Suppressor macrophage treated with lipopolysaccharide for 4 hours (primary cell): ENCODE results near the gene HS2ST1.
A peak's percentile ranks its signal among the peaks of the same experiment; 100 is the strongest.
"Not testable (repeated sequence)": the region's sequence is repeated elsewhere in the genome, so short reads cannot be mapped to it uniquely, and the experiment has no call there.

Experiments used
- DNase-seq: peaks from one replicate; pipeline ENCODE4 v3.0.0-alpha.2; 2020

Gene HS2ST1

GRCh38 chr1:87028576-87028975 is 114.1 kb downstream of the HS2ST1 start:
- DNase-seq, result no peak

- no peak for DNase-seq
These were observed 116.6 kb downstream of the HS2ST1 start for GRCh38 chr1:87030740-87031690.

DNA sequence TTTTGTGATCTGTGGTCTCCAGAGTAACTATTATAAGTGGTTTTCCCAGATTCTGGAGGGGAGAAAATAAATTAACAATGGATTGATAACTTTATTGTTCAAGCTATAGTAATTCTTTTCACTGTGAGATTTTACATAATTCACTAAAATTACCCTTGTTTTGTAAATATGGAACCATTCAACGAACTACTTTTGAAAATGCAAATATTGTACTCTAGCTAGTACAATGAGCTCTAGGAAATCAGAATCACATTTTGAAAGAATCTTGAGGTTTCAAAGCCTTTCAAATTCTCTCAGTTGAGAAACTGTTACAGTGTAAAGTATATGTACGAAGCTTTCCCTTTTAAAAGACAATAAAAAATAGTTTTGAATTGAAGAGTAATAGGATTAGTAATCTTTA is 119.9 kb downstream of the HS2ST1 start:
- DNase-seq, result no peak

DNA sequence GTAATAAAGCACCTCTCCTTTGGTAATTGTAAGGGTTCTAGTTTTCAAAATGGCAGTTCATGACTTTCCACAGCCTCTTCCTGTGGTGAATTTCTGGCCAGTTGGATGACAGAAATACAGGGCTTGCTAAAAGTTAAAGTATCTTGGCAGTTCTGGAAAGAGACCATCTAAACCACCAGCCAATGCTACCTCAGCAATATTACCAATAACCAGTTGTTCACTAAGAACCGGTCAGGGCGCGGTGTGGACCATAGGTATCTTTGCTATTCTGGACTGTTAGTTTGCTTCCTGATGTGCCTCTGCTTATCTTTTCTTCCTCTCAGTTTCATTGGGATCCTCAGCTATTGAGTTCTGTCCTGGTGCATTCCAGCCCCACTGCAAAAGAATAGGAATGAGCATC is 124.7 kb downstream of the HS2ST1 start:
- DNase-seq, result no peak

GRCh38 chr1:87042111-87042811 is 127.8 kb downstream of the HS2ST1 start:
- no peak for DNase-seq

- DNase-seq, result no peak
These were observed 130.0 kb downstream of the HS2ST1 start for GRCh38 chr1:87044424-87044823.

DNA sequence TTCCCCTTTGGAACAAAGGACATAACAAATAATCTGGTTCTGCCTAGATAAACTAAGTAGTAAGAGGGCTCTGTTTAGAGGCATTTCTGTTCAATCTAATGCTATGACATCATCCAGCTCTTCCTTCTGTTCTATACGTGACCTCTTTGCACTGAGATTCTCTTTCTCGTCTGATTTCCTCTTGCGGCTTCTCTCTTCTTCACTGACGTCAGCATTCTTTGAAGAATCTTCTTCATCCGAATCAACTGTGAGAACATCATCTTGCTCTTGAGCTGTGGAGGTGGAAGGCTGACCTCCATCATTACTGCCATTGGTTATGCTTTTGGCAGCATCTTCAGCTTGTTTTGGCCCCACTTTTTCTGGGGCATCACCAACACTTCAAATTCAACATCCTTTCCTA is 130.4 kb downstream of the HS2ST1 start:
- DNase-seq, result no peak

- DNase-seq, result no peak
These were observed 131.4 kb downstream of the HS2ST1 start for GRCh38 chr1:87045761-87046304.

DNA sequence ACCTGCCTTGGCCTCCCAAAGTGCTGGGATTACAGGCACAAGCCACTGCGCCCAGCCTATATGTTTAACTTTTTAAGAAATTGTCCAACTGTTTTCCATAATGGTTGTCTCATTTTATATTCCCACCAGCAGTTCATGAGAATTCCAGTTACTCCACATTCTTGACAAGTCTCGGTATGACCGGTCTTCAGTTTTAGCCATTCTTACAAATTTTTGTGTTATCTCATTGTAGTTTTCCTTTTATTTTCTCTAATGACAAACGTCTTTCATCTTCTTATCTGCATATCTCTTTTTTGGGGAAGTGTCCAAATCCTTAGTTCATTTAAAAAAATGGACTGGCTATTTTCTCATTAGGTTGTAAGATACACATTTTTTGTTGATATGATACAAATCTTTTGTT is 132.5 kb downstream of the HS2ST1 start:
- no peak for DNase-seq

GRCh38 chr1:87048237-87048636 is 133.8 kb downstream of the HS2ST1 start:
- DNase-seq, result no peak

DNA sequence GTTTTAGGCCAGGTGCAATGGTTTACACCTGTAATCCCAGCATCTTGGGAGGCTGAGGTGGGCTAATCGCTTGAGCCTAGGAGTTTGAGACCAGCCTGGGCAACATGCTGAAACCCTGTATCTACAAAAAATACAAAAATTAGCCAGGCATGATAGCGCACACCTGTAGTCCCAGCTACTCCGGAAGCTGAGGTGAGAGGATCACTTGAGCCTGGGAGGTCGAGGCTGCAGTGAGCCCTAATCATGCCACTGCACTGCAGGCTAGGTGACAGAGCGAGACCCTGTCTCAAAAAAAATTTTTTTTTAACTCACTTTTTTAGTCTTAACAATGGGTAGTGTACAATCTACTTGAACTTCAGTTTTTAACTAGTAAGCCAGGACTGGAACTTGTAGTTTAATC is 137.5 kb downstream of the HS2ST1 start:
- no peak for DNase-seq

DNA sequence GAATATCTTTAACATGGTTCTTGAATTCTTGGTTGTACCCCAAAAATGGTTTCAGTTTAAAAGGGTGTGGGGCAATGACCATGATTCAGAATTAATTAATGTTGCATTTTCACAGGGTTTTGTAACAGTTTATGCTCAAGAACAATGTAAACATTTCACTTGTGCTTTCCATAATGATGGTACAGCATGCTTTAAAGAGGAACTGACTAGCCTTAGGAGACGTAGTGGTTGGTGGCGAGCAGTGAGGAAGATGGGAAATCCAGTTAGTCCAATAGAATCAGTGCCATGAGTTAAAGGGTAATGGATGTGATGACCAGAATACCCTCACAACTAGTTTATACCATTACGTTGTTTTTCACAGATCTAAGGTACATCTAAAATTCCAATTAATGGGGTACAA is 138.0 kb downstream of the HS2ST1 start:
- DNase-seq, result peak; percentile 13

GRCh38 chr1:87052961-87053360 is 138.5 kb downstream of the HS2ST1 start:
- no peak for DNase-seq

GRCh38 chr1:87053446-87053845 is 139.0 kb downstream of the HS2ST1 start:
- DNase-seq, result no peak

DNA sequence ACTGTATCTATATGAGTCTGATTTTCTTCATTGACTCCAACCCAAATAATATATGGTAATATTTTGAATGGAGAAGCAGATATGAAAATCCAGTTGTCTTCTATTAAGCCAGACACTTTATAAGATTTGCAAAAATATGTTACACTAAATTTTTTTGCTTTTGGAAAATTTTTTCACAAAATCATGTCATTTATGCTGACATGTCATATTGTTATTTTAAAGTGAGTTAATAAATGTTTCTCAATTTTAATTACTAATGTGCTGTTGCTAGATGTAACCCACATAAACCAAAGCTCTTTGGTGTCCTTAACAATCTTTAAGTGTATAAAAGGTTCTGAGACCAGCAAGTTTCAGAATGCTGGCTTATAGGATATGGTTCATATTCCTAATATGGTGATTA is 142.5 kb downstream of the HS2ST1 start:
- DNase-seq, result no peak

DNA sequence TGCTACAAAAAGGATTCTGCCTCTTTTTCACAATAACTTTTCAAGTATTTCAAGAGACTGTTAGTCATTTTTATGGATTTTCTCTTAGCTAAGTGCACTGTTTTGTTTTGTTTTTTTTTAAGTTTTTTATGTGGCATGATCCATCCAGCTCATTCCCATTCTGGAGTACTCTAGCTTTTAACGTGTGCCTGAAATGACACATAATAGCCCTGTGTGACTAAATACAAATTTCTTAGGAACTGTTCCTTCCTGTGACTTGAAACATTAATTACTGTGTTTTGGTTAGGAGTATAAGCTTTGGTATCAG is 143.9 kb downstream of the HS2ST1 start:
- no peak for DNase-seq

GRCh38 chr1:87061742-87062156 is 147.3 kb downstream of the HS2ST1 start:
- peak; percentile 5 for DNase-seq

DNA sequence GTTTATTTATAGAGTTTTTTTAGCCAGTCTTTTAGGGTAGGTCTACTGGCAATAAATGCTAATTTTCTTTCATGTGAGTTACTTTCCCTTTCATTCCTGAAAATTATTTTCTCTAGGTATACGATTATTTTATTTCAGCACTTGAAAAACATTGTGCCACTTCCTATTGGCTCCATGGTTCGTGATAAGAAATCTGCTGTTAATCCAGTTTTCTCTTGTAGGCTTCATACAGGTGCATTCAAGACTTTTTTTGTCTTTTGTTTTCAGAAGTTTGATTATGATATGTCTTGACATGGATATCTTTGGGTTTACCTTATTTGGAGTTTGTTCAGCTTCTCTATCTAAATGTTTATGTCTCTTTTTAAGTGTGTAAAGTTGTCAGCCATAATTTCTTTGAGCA is 148.3 kb downstream of the HS2ST1 start:
- DNase-seq, result no peak

GRCh38 chr1:87064309-87064708 is 149.9 kb downstream of the HS2ST1 start:
- DNase-seq, result no peak

DNA sequence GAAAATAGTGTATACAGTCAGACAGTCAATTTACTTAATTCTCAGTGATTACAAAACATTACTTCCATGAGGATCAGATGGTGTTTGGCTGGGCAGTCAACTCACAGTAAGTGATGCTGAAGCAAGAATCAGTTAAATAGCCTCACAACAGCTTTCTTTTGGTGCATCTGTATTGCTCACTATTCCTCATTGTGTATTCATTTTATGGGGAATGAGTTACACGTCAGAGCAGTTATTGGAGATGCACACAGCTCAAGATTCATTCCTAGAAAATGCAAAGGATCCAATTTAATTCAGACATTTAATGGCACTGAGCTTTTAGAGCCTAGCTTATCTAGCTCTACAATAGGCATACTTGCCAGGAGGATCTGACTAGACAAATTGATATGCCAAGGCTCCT is 150.6 kb downstream of the HS2ST1 start:
- DNase-seq, result no peak

- not testable (repeated sequence) for DNase-seq
These were observed 152.3 kb downstream of the HS2ST1 start for GRCh38 chr1:87066708-87067107.

DNA sequence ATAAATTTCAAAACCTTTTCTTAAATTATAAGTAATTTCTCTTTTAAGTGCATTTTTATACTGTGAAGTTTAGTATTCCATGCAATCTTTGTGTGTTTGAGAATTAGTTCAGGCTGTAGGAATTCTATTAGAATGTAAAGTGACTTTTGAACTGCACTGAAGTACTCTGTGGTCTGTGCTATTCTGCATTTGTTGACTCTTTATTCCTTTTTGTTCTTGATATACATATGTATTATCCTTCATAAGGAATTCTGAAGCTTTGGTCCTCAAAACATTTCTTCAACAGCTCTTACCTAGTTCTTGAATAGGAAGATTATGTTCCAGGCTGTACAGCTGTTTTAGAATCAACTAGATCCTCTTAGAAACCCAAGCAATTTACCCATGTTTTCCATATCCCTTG is 158.0 kb downstream of the HS2ST1 start:
- DNase-seq, result no peak

- DNase-seq, result no peak
These were observed 158.5 kb downstream of the HS2ST1 start for GRCh38 chr1:87072904-87073303.
